ENCODE measurements around the gene AUTS2. TPM values are rescaled to one million over a fixed set of nuclear protein-coding genes. Genes with fewer than 3 reads are reported as not detected.

AUTS2 gene
- polyA plus RNA-seq, 1 experiment, result 0.54 TPM

- CTCF ChIA-PET, result no interaction called here
Measured at GRCh38 chr7:70152313-70152712, 554.0 kb downstream of the AUTS2 start.

GRCh38 chr7:70153933-70154332 is 555.7 kb downstream of the AUTS2 start:
- Histone ChIP-seq H3K27me3 (ENCODE audit: control insufficient read depth, insufficient read depth, low read length) (no peaks in the 10 kb centered on the region), H3K36me3 (ENCODE audit: control insufficient read depth, insufficient read depth, low read length) (no peaks in the 10 kb centered on the region), H3K4me3 (ENCODE audit: low read depth, low read length) (no peak overlapping the region)
- ChIA-PET CTCF (no interaction called here), POLR2A (no interaction called here)
- DNase-seq (ENCODE audit: low read depth), result no peak
- no peak for TF ChIP-seq CTCF (IDR thresholded peaks at IDR 0.05; ENCODE audit: insufficient read depth, low read depth, low read length)

More at GRCh38 chr7:70152313-70152712, 554.0 kb downstream of the AUTS2 start:
- Histone ChIP-seq H3K4me3 (ENCODE audit: low read depth, low read length) (no peak overlapping the region), H3K36me3 (ENCODE audit: control insufficient read depth, insufficient read depth, low read length) (no peaks in the 10 kb centered on the region), H3K27me3 (ENCODE audit: control insufficient read depth, insufficient read depth, low read length) (no peaks in the 10 kb centered on the region)
- no peak for DNase-seq (ENCODE audit: low read depth)
- POLR2A ChIA-PET, result no interaction called here
- no peak for TF ChIP-seq CTCF (IDR thresholded peaks at IDR 0.05; ENCODE audit: insufficient read depth, low read depth, low read length)

- ChIA-PET POLR2A (no interaction called here), CTCF (no interaction called here)
- H3K27me3 ChIP-seq (ENCODE audit: control insufficient read depth, insufficient read depth, low read length), result no peaks in the 10 kb centered on the region
- no peak for DNase-seq (ENCODE audit: low read depth)
- no peaks in the 10 kb centered on the region for H3K36me3 ChIP-seq (ENCODE audit: control insufficient read depth, insufficient read depth, low read length)
- TF ChIP-seq CTCF (IDR thresholded peaks at IDR 0.05; ENCODE audit: insufficient read depth, low read depth, low read length), result no peak
- H3K4me3 ChIP-seq (ENCODE audit: low read depth, low read length), result no peak overlapping the region
Measured at GRCh38 chr7:70154521-70155180, 556.4 kb downstream of the AUTS2 start.

GRCh38 chr7:70156057-70156456 is 557.8 kb downstream of the AUTS2 start:
- ChIA-PET CTCF (no interaction called here), POLR2A (no interaction called here)
- Histone ChIP-seq H3K4me3 (ENCODE audit: low read depth, low read length) (no peak overlapping the region), H3K27me3 (ENCODE audit: control insufficient read depth, insufficient read depth, low read length) (no peaks in the 10 kb centered on the region), H3K36me3 (ENCODE audit: control insufficient read depth, insufficient read depth, low read length) (no peaks in the 10 kb centered on the region)
- no peak for TF ChIP-seq CTCF (IDR thresholded peaks at IDR 0.05; ENCODE audit: insufficient read depth, low read depth, low read length)
- no peak for DNase-seq (ENCODE audit: low read depth)

- ChIA-PET CTCF (interaction anchor here (0.7 kb wide), 1 partner anchor 110 kb away, joined by 3 read pairs; no protein-coding TSS in a partner anchor), POLR2A (no interaction called here)
- Histone ChIP-seq H3K27me3 (ENCODE audit: control insufficient read depth, insufficient read depth, low read length) (no peaks in the 10 kb centered on the region), H3K36me3 (ENCODE audit: control insufficient read depth, insufficient read depth, low read length) (no peaks in the 10 kb centered on the region), H3K4me3 (ENCODE audit: low read depth, low read length) (no peak overlapping the region)
- no peak for TF ChIP-seq CTCF (IDR thresholded peaks at IDR 0.05; ENCODE audit: insufficient read depth, low read depth, low read length)
- no peak for DNase-seq (ENCODE audit: low read depth)
Measured at GRCh38 chr7:70159121-70159520, 560.8 kb downstream of the AUTS2 start.

All from BJ (cell line).